ENCODE data around the gene PUM2.

DNA sequence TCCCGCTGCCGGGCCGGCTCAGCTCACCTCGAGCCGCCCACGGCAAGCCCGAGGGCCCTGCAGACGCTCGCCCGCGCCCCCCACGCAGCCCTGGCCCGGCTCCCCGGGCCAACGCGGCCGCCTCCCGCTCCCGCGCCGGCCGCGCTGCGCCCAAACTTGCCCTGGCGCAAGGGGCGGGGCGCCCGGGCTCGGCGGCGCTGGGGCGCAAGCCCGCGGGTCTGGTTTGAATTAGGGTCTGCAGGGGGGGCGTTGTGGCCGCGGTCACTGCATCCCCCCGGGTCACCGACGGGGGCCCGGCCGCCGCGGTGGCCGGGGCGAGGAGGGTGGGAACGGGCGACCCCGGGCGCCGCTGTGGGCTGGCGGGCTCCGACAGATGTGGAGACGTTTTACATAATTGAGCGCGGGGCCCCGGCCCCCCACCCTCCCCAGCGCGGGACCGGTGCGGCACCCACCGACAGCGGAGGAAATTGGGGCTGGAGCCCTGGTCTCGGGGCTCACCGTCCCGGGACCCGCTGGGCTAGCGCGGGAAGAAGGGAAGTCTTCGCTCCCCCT, 126.4 kb downstream of the PUM2 start:
- TF ChIP-seq, protein P1, sequence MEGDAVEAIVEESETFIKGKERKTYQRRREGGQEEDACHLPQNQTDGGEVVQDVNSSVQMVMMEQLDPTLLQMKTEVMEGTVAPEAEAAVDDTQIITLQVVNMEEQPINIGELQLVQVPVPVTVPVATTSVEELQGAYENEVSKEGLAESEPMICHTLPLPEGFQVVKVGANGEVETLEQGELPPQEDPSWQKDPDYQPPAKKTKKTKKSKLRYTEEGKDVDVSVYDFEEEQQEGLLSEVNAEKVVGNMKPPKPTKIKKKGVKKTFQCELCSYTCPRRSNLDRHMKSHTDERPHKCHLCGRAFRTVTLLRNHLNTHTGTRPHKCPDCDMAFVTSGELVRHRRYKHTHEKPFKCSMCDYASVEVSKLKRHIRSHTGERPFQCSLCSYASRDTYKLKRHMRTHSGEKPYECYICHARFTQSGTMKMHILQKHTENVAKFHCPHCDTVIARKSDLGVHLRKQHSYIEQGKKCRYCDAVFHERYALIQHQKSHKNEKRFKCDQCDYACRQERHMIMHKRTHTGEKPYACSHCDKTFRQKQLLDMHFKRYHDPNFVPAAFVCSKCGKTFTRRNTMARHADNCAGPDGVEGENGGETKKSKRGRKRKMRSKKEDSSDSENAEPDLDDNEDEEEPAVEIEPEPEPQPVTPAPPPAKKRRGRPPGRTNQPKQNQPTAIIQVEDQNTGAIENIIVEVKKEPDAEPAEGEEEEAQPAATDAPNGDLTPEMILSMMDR (IDR thresholded peaks at IDR 0.05), result no peak
- TF ChIP-seq POLR2AphosphoS5 (IDR thresholded peaks at IDR 0.05), result no peak
- TF ChIP-seq POLR2A (IDR thresholded peaks at IDR 0.05), result no peak
- TF ChIP-seq EP300 (IDR thresholded peaks at IDR 0.05), result no peak

Measured in sigmoid colon (tissue), 4 donors.